ENCODE results near the gene RNF146. TPM values are rescaled to one million over a fixed set of nuclear protein-coding genes. Genes with fewer than 3 reads are reported as not detected.

Gene RNF146
- total and polyA plus RNA-seq, 8 donors = 8.7 to 28.6 (median 15.4) TPM

DNA sequence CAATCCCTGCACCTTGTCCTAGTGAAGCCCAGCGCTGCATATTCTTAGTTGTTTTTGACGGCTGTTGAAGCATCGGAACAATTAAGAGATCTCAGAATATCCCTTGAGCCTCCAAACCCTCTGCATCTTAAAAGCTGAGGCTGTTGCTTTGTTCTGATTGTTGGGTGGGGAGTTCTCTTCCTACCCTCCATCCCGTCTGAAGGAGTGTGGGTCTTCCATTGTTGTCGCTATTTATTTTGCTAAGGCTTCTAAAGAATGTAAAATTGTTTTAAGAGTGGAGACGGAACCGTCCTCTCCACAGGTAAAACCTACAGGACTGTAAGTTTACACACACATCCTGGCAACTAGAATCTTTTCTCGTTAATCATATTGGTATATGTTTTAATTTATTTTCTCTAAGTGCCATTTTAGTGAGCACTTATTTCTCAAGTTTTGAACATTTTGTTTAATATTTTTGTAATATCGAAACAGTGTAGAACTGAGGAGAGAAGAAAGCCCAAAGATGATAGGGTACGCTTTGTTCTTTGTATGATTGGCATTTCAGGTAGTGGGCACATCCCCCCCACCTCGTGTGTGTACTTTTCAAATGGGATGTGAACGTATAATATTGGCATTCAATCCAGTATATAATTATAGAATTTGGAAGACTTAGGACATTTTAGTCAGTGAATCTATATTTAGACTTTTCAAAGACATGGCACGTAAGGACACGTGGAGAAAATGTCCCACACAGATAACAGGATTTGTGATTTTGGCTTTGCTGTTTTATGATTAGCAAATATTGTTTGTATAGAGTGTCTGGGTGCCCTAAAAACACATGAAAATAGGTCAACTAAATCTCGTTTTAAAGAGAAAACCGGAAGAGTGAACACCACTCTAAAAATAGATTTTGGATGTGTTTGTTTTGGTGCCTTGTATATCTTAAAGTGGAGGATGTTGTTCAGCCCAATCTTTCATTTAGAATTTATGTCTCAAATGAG is 1.3 kb downstream of the RNF146 start:
- Histone ChIP-seq H3K4me1 (peaks cover 0 to 30% (median 23%) of the 10 kb centered on the region in 3 donors), H3K27me3 (no peaks in the 10 kb centered on the region), H3K27ac (peak overlapping the region; percentile 97 to 100 (median 98)), H3K36me3 (no peaks in the 10 kb centered on the region), H3K4me3 (peak overlapping the region; percentile 70 to 90 (median 88)), H3K9me3 (no peaks in the 10 kb centered on the region)
- DNase-seq (no peak), FAIRE-seq (no peak), ATAC-seq (peak in 3 of 4 donors; percentile 2 to 6 (median 3))
- WGBS, 2 donors = 0 to 1% methylated on average over 16 of the region's 16 CpGs
- TF ChIP-seq, protein P1, sequence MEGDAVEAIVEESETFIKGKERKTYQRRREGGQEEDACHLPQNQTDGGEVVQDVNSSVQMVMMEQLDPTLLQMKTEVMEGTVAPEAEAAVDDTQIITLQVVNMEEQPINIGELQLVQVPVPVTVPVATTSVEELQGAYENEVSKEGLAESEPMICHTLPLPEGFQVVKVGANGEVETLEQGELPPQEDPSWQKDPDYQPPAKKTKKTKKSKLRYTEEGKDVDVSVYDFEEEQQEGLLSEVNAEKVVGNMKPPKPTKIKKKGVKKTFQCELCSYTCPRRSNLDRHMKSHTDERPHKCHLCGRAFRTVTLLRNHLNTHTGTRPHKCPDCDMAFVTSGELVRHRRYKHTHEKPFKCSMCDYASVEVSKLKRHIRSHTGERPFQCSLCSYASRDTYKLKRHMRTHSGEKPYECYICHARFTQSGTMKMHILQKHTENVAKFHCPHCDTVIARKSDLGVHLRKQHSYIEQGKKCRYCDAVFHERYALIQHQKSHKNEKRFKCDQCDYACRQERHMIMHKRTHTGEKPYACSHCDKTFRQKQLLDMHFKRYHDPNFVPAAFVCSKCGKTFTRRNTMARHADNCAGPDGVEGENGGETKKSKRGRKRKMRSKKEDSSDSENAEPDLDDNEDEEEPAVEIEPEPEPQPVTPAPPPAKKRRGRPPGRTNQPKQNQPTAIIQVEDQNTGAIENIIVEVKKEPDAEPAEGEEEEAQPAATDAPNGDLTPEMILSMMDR (IDR thresholded peaks at IDR 0.05) = no peak
- intact Hi-C loops (cut with DNase I) = no loop called here

DNA sequence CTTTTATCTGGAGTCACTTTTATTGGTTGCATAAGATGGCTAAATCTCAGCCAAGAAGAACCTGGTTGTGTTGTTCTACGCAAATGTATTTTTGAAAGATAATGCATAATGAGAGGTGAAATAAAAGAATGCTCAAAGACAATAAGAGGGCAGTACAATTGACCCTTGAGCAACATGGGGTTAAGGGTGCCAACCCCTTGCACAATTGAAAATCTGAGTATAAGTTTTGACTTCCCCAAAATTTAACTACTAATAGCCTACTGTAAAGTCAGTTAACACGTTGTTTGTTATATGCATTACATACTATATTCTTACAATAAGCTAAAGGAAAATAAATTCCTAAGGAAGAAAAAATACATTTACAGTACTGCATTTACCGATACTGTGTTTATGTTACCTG is 5.9 kb downstream of the RNF146 start:
- no peaks in the 10 kb centered on the region for H3K36me3 ChIP-seq
- TF ChIP-seq, protein P1 (IDR thresholded peaks at IDR 0.05) = no peak
- no peak for DNase-seq
- no peaks in the 10 kb centered on the region for H3K9me3 ChIP-seq
- ATAC-seq = no peak
- no peak overlapping the region for H3K4me3 ChIP-seq
- 91 to 93% methylated on average over 3 of the region's 3 CpGs for WGBS, 2 donors
- H3K4me1 ChIP-seq = peaks cover 0 to 29% (median 23%) of the 10 kb centered on the region in 3 donors
- no peak for FAIRE-seq
- intact Hi-C loops (cut with DNase I) = no loop called here
- H3K27ac ChIP-seq = no peak overlapping the region
- no peaks in the 10 kb centered on the region for H3K27me3 ChIP-seq

DNA sequence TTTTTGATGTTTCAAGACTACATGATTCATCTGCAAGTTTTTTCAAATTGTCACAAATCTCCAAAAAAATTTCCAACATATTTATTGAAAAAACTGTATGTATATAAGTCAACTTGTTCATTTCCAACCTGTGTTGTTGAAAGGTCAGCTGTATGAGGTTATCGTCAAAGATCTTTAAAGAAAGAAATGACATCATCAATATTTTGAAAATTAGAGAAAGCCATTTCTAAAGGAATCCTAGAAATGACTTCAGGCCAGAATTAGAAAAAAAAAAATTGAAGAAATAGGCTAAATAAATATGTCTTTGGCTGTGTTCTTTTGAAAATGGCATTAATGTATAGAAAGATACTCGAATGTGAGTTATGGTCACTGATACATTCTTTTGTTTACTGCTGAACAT is 6.8 kb downstream of the RNF146 start:
- H3K27me3 ChIP-seq = no peaks in the 10 kb centered on the region
- no peak for ATAC-seq
- H3K27ac ChIP-seq = no peak overlapping the region
- WGBS, 2 donors = 91 to 94% methylated on average over 2 of the region's 2 CpGs
- no peaks in the 10 kb centered on the region for H3K36me3 ChIP-seq
- no peak overlapping the region for H3K4me3 ChIP-seq
- intact Hi-C loops (cut with DNase I) = no loop called here
- no peak for DNase-seq
- H3K9me3 ChIP-seq = no peaks in the 10 kb centered on the region
- TF ChIP-seq, protein P1 (IDR thresholded peaks at IDR 0.05) = no peak
- peak; percentile 20 for FAIRE-seq
- peaks cover 0 to 29% (median 21%) of the 10 kb centered on the region in 3 donors for H3K4me1 ChIP-seq

DNA sequence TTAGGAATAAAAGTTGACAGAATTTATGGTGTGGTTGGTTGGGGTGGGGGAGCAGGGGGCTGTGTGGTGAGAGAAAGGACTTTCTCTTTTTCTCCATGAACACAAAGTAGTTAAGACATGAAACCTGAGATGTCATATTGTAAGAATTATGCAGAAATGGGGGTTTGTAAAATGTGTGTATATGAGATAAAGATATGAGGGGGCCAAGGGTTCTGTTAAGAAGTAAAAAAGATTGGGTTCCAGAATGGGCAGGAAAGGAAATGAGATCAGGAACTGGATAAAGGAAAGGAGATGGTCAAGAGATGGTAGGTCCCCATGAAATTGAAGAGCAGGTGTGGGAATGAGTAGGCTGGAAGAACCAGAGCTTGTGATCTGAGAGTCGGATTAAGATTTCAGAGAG is 9.7 kb downstream of the RNF146 start:
- Histone ChIP-seq H3K36me3 (no peaks in the 10 kb centered on the region), H3K27ac (no peak overlapping the region), H3K4me3 (no peak overlapping the region), H3K9me3 (no peaks in the 10 kb centered on the region), H3K4me1 (peaks cover 0 to 11% (median 9%) of the 10 kb centered on the region in 3 donors), H3K27me3 (no peaks in the 10 kb centered on the region)
- ATAC-seq (no peak), DNase-seq (no peak), FAIRE-seq (no peak)
- 98 to 100% methylated on average over 1 of the region's 1 CpG for WGBS, 2 donors
- TF ChIP-seq, protein P1 (IDR thresholded peaks at IDR 0.05) = no peak
- intact Hi-C loops (cut with DNase I) = no loop called here
